ENCODE measurements around the gene ALG12.
A peak's percentile ranks its signal among the peaks of the same experiment; 100 is the strongest.

The ALG12 gene

GRCh38 chr22:49917974-49918910, at the start of gene ALG12, which contains the start of gene CRELD2:
TSS of gene ALG12 (minus strand) at chr22:49918438. CDS start at chr22:49913765, 4,673 bp downstream.
TSS of gene CRELD2 (plus strand) at chr22:49918634. CDS start at chr22:49918770, 136 bp downstream.
- peak; percentile 95 for DNase-seq

DNA sequence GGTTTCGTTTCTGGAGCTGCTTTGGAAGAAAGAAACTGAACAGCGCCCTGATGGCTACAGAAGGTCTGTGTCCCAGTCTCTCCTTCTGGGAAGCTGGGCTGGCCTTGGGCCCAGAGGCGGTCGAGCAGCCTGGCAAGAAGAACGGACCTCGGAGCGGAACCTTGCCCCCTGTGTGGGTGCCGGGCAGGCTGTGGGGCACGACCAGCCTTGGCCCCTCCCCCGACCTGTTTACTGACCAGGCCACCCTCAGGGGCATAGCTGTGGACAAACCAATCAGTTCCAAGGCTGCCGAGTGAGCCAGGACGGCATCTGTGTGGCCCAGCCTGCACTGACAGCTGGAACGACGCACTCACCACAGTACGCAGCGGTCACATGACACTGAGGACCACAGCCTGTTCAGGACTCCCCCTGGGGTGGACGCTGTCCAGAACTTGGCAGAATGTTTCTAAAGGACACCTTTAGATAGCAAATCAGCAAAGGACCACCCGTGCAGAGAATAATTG, 49.5 kb upstream of the ALG12 start:
- no peak for DNase-seq

GRCh38 chr22:49966774-49967705, 48.8 kb upstream of the ALG12 start:
- DNase-seq: no peak

GRCh38 chr22:49966041-49966773, 48.0 kb upstream of the ALG12 start:
- DNase-seq: no peak

- DNase-seq: no peak
Observed at GRCh38 chr22:49965091-49966040, 47.1 kb upstream of the ALG12 start.

GRCh38 chr22:49964136-49965090, 46.2 kb upstream of the ALG12 start:
- no peak for DNase-seq

DNA sequence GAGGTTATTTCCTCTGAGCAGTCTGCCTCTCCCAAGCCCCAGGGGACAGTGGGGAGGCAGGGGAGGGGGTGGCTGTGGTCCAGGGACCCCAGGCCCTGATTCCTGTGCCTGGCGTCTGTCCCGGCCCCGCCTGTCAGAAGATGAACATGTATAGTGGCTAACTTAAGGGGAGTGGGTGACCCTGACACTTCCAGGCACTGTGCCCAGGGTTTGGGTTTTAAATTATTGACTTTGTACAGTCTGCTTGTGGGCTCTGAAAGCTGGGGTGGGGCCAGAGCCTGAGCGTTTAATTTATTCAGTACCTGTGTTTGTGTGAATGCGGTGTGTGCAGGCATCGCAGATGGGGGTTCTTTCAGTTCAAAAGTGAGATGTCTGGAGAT, 45.4 kb upstream of the ALG12 start:
- no peak for DNase-seq

DNA sequence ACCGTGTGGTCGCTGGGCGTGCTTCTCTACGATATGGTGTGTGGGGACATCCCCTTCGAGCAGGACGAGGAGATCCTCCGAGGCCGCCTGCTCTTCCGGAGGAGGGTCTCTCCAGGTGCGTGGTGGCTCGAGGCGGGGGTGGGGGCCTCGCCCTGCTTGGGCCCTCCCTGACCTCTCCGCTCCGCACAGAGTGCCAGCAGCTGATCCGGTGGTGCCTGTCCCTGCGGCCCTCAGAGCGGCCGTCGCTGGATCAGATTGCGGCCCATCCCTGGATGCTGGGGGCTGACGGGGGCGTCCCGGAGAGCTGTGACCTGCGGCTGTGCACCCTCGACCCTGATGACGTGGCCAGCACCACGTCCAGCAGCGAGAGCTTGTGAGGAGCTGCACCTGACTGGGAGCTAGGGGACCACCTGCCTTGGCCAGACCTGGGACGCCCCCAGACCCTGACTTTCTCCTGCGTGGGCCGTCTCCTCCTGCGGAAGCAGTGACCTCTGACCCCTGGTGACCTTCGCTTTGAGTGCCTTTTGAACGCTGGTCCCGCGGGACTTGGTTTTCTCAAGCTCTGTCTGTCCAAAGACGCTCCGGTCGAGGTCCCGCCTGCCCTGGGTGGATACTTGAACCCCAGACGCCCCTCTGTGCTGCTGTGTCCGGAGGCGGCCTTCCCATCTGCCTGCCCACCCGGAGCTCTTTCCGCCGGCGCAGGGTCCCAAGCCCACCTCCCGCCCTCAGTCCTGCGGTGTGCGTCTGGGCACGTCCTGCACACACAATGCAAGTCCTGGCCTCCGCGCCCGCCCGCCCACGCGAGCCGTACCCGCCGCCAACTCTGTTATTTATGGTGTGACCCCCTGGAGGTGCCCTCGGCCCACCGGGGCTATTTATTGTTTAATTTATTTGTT, 44.8 kb upstream of the ALG12 start:
- DNase-seq: no peak

DNA sequence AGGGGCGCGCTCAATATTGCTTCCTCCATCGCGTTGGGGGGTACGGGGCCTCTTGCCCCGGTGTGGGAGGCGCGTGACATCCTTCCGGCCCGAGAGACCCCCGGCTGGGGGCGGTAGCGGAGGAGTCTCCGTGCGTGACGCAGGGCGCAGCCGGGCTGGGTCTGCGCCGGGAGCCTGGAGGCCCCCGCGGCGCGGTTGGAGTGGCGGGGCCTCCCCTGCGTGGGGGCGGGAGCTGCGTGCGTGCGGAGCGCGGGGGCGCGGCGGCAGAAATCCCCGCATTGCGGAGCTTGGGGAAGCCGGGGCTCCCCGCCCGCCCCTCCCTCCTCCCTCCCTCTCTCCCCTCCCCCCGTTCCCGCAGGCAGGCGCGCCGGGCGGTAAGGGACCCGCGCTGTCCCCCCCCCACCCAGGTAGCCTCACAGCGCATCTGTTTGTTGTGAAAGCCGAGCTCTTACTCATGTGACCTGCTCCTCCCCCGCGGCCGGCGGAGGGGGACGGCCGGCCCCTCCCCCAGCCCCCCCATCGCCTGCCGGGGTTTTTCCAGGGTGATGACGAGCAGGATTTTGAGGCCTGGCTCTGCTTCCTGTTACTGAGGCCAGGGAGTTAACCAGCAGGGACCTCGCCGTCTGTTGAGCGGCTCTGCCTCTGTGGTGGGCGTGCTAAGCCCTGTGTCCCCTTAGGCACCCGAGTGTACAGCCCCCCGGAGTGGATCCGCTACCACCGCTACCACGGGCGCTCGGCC, 43.9 kb upstream of the ALG12 start:
- DNase-seq: peak; percentile 94

DNA sequence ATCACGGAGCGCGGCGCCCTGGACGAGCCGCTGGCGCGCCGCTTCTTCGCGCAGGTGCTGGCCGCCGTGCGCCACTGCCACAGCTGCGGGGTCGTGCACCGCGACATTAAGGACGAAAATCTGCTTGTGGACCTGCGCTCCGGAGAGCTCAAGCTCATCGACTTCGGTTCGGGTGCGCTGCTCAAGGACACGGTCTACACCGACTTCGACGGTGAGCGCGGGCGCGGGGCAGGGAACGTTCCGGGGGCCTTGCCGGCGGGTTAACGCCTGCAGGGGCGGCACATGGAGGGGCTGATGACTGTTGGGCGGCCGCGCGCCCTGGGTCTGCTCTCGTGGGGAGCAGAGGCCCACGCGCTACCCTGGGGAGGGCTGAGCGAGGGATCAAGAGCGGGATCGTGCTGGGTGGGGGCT, 43.4 kb upstream of the ALG12 start:
- no peak for DNase-seq

GRCh38 chr22:49961005-49961600, 42.9 kb upstream of the ALG12 start:
- no peak for DNase-seq

DNA sequence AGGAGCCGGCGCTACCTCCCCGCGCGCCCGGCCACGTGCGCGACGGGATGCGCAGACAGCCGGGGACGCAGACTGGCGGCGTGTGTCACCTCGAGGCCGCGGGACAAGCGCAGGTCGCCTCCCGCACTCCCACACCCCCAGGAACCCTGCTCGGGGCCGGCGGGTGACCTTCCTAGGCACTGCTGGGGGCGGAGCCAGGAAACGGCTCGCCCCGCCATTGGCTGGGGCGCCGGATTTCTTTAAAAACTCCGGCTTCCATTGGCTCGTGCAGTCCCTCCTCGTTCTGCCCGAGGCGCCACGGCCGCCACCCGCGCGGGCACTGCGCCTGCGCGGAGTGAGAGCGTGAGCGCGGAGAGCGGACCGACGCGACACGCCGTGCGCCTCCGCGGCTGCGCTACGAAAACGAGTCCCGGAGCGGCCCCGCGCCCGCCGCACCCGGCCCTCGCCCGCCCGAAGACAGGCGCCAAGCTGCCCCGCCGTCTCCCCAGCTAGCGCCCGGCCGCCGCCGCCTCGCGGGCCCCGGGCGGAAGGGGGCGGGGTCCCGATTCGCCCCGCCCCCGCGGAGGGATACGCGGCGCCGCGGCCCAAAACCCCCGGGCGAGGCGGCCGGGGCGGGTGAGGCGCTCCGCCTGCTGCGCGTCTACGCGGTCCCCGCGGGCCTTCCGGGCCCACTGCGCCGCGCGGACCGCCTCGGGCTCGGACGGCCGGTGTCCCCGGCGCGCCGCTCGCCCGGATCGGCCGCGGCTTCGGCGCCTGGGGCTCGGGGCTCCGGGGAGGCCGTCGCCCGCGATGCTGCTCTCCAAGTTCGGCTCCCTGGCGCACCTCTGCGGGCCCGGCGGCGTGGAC, 42.1 kb upstream of the ALG12 start, which contains the start of gene PIM3:
Gene PIM3 (plus strand): TSS at position 614 of the 846 bp plus-strand sequence. CDS start 176 bp downstream, at position 790.
- DNase-seq: peak; percentile 96

GRCh38 chr22:49959782-49960158, 41.5 kb upstream of the ALG12 start:
- DNase-seq: peak; percentile 34

- DNase-seq: no peak
Observed at GRCh38 chr22:49958931-49959781, 40.9 kb upstream of the ALG12 start.

- no peak for DNase-seq
Observed at GRCh38 chr22:49958366-49958921, 40.2 kb upstream of the ALG12 start.
